Measurements from ENCODE around the gene SP140L. TPM values are rescaled to one million over a fixed set of nuclear protein-coding genes. Genes with fewer than 3 reads are reported as not detected.
"Not testable (repeated sequence)": the region's sequence is repeated elsewhere in the genome, so short reads cannot be mapped to it uniquely, and the experiment has no call there.

SP140L gene
- total and polyA plus RNA-seq, 9 donors: 7.1 to 31.3 (median 19.4) TPM

DNA sequence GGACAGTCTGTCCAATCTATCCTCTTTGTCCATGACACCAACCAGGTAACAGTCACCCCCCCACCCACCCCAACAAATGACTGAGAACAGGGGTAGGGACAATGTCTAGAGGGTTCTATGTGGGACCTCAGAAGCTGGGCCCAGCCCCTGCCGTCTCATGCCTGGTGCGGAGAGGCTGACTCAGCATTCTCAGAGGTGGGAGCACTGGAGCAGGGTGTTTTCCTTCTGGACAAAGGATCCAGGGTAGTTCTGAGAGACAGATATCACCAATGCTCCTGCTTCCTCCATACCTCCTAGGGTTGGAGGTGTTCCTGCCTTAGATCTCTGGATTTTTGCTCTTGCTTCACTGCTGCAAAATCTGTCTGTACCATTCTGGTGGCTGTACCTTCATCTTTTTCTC is 55.1 kb downstream of the SP140L start:
- no peak overlapping the region for H3K4me3 ChIP-seq
- TF ChIP-seq EP300 (IDR thresholded peaks at IDR 0.05) (no peak), POLR2A (IDR thresholded peaks at IDR 0.05) (no peak)
- TF ChIP-seq, protein P1, sequence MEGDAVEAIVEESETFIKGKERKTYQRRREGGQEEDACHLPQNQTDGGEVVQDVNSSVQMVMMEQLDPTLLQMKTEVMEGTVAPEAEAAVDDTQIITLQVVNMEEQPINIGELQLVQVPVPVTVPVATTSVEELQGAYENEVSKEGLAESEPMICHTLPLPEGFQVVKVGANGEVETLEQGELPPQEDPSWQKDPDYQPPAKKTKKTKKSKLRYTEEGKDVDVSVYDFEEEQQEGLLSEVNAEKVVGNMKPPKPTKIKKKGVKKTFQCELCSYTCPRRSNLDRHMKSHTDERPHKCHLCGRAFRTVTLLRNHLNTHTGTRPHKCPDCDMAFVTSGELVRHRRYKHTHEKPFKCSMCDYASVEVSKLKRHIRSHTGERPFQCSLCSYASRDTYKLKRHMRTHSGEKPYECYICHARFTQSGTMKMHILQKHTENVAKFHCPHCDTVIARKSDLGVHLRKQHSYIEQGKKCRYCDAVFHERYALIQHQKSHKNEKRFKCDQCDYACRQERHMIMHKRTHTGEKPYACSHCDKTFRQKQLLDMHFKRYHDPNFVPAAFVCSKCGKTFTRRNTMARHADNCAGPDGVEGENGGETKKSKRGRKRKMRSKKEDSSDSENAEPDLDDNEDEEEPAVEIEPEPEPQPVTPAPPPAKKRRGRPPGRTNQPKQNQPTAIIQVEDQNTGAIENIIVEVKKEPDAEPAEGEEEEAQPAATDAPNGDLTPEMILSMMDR (IDR thresholded peaks at IDR 0.05): no peak
- DNase-seq: no peak
- no peak overlapping the region for H3K27ac ChIP-seq
- no peaks in the 10 kb centered on the region for H3K27me3 ChIP-seq
- H3K36me3 ChIP-seq: no peaks in the 10 kb centered on the region
- intact Hi-C loops (cut with DNase I): no loop called here
- H3K4me1 ChIP-seq (ENCODE audit: insufficient read depth): no peaks in the 10 kb centered on the region
- H3K9me3 ChIP-seq: no peaks in the 10 kb centered on the region
- WGBS, 3 donors: 91 to 96% (median 94%) methylated on average over 2 of the region's 2 CpGs

DNA sequence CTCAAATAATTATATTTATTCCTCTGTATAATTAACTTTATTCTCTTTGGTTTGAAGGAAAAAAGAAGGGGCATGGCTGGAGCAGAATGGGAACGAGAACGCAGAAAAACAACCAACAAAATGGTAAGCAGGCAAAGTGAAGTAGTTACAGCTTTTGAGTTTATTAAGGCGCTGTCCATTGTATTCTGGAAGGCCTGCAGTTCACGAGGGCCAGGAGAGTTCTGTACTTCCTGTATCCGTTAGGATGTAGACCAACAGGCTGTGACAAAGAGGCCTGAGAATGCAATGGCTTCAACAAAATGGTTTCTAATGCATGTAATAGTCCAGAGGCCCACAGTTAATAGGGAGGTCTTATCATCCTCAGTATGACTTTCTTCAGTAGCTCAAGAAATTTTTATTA is 56.5 kb downstream of the SP140L start:
- Histone ChIP-seq H3K36me3 (no peaks in the 10 kb centered on the region), H3K9me3 (no peaks in the 10 kb centered on the region), H3K4me3 (no peak overlapping the region), H3K27ac (no peak overlapping the region), H3K4me1 (ENCODE audit: insufficient read depth) (no peaks in the 10 kb centered on the region), H3K27me3 (no peaks in the 10 kb centered on the region)
- intact Hi-C loops (cut with DNase I): no loop called here
- no peak for DNase-seq
- 86 to 87% (median 87%) methylated on average over 5 of the region's 5 CpGs for WGBS, 3 donors
- TF ChIP-seq, protein P1 (IDR thresholded peaks at IDR 0.05): no peak
- no peak for TF ChIP-seq EP300 (IDR thresholded peaks at IDR 0.05)
- no peak for TF ChIP-seq POLR2A (IDR thresholded peaks at IDR 0.05)

DNA sequence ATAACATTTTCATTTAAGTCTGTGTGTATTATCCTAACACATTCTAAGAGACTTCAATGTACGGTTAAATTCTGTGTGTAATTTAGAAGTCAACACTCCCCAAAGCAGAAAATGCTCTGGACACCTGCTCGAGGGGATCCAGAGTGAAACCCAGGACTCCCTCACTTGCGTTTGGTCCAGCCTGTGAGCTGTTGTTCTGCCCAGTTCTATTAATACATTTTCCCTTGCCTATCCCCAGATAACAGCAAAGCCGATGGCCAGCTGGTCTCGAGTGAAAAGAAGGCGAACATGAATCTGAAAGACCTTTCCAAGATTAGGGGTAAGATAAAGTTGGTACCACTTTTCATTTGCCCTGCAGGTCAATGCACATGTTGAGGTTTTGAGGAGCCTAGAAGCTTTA is 58.0 kb downstream of the SP140L start:
- intact Hi-C loops (cut with DNase I): no loop called here
- 90 to 94% (median 91%) methylated on average over 6 of the region's 6 CpGs for WGBS, 3 donors
- H3K36me3 ChIP-seq: no peaks in the 10 kb centered on the region
- TF ChIP-seq, protein P1 (IDR thresholded peaks at IDR 0.05): no peak
- TF ChIP-seq EP300 (IDR thresholded peaks at IDR 0.05) (no peak), POLR2A (IDR thresholded peaks at IDR 0.05) (no peak)
- no peak for DNase-seq
- no peaks in the 10 kb centered on the region for H3K27me3 ChIP-seq
- H3K4me1 ChIP-seq (ENCODE audit: insufficient read depth): no peaks in the 10 kb centered on the region
- H3K27ac ChIP-seq: no peak overlapping the region
- no peaks in the 10 kb centered on the region for H3K9me3 ChIP-seq
- H3K4me3 ChIP-seq: no peak overlapping the region

DNA sequence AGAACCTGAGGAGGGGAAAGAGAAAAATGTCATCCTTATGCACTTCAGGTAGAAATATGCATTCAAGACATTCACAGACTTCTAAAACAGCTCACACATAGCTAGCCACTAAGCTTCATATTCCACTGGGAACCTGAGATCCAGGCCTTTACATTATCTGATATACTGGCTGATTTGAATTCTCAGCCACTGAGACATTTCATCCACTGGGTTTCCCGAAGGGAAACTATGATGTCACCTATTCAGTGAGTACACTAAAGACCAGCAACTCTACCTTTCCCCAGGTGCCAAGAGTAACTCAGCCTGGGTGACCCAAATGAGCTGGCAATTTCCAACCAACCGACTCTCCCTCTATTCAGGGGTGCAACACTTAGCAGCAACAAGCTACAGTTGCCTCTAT is 67.3 kb downstream of the SP140L start:
- H3K27me3 ChIP-seq: no peaks in the 10 kb centered on the region
- no peak overlapping the region for H3K27ac ChIP-seq
- H3K36me3 ChIP-seq: no peaks in the 10 kb centered on the region
- H3K4me1 ChIP-seq (ENCODE audit: insufficient read depth): no peaks in the 10 kb centered on the region
- TF ChIP-seq, protein P1 (IDR thresholded peaks at IDR 0.05): no peak
- TF ChIP-seq POLR2A (IDR thresholded peaks at IDR 0.05) (no peak), EP300 (IDR thresholded peaks at IDR 0.05) (no peak)
- no peak for DNase-seq
- WGBS, 3 donors: 87 to 92% (median 88%) methylated on average over 2 of the region's 2 CpGs
- intact Hi-C loops (cut with DNase I): no loop called here
- H3K4me3 ChIP-seq: no peak overlapping the region
- peaks cover 0 to 4% of the 10 kb centered on the region in 2 donors for H3K9me3 ChIP-seq

DNA sequence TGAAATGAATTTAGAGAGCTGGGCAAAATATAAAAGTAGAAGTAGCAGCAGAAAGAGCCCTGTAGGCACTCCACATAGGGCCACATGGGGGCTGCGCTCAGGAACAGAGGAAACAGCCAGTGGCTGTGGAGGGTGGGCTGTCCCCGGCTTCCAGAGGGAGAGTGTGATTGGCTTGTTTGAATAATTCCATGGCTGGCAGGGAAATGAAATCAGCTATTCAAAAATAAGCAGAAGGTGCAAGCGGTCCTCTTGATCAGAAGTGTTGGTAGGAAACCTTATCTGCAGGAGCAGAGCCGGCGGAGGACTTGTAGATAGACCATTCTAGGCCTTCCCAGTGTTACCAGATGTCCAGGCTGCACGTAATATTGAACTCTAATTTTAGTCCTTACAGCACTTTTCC is 71.7 kb downstream of the SP140L start:
- H3K9me3 ChIP-seq; H3K27ac ChIP-seq; H3K4me1 ChIP-seq (ENCODE audit: insufficient read depth); H3K27me3 ChIP-seq; H3K36me3 ChIP-seq; H3K4me3 ChIP-seq; DNase-seq; intact Hi-C loops (cut with DNase I): not testable (repeated sequence)
- 91 to 95% (median 92%) methylated on average over 6 of the region's 6 CpGs for WGBS, 3 donors

Data from ovary (tissue), 9 donors.